CD4-positive, alpha-beta T cell (primary cell): Measurements from ENCODE around the gene TBC1D2. TPM values are rescaled to one million over a fixed set of nuclear protein-coding genes. Genes with fewer than 3 reads are reported as not detected.

ENCODE experiments used
- ATAC-seq: fragments of 200-7000 bp; cut with Tn5 transposase; one replicate; pipeline ENCODE4 v1.10.0; 2022; ENCODE audit warnings: mild to moderate bottlenecking; ENCODE audit not compliant: poor library complexity
- CTCF ChIA-PET: fragments of 350-600 bp; sonication (Branson Sonifier 250); formaldehyde crosslinking; loops from one replicate; lab custom pipeline; 2021; ENCODE audit warnings: antibody characterized with exemption, inconsistent platforms; lab: Charles Lee
- POLR2A ChIA-PET: fragments of 350-600 bp; sonication (Branson Sonifier 250); formaldehyde crosslinking; loops from one replicate; lab custom pipeline; 2021; ENCODE audit warnings: antibody characterized with exemption, inconsistent platforms; lab: Charles Lee
- DNase-seq, 14 experiments: peaks; one replicate each; pipeline ENCODE4 v3.0.0-alpha.2; 2013 to 2020; ENCODE audit warnings: mixed read lengths in 2 of 14
- H3K27ac ChIP-seq, 2 donors: one replicate each; pipeline versions ENCODE4 v1.5.1 to v1.7.0; 2013; ENCODE audit warnings: low read length in 2 of 2, low read depth in 1 of 2, mild to moderate bottlenecking in 1 of 2
- H3K27me3 ChIP-seq, 2 experiments: 1 replicate in 1 of 2; 2 replicates in 1 of 2; pipeline versions ENCODE4 v1.6.1 to v1.7.0; 2013; ENCODE audit warnings: low read length in 2 of 2, control low read depth in 1 of 2, mild to moderate bottlenecking in 1 of 2, moderate library complexity in 1 of 2; ENCODE audit not compliant: insufficient read depth in 2 of 2, control insufficient read depth in 1 of 2
- H3K36me3 ChIP-seq: one replicate; pipeline ENCODE4 v1.6.1; 2013; ENCODE audit warnings: low read length, control low read depth; ENCODE audit not compliant: insufficient read depth
- H3K4me1 ChIP-seq: one replicate; pipeline ENCODE4 v1.6.1; 2013; ENCODE audit warnings: low read length, control low read depth; ENCODE audit not compliant: insufficient read depth
- H3K4me3 ChIP-seq: one replicate; pipeline ENCODE4 v1.5.1; 2013; ENCODE audit warnings: mild to moderate bottlenecking, low read length, moderate library complexity
- H3K9me3 ChIP-seq, 2 experiments: 1 replicate in 1 of 2; 2 replicates in 1 of 2; pipeline versions ENCODE4 v1.6.1 to v1.7.0; 2013; ENCODE audit warnings: low read length in 2 of 2, mild to moderate bottlenecking in 2 of 2, control low read depth in 1 of 2, moderate library complexity in 1 of 2; ENCODE audit not compliant: control insufficient read depth in 1 of 2, insufficient read depth in 1 of 2
- H3K27ac Mint-ChIP-seq: one replicate; pipeline ENCODE4 v1.8.0; 2020; ENCODE audit warnings: mixed read lengths
- H3K27me3 Mint-ChIP-seq: one replicate; pipeline ENCODE4 v1.8.0; 2021; ENCODE audit warnings: mixed read lengths
- H3K36me3 Mint-ChIP-seq: one replicate; pipeline ENCODE4 v1.8.0; 2021; ENCODE audit warnings: low read depth, mixed read lengths
- H3K4me1 Mint-ChIP-seq: one replicate; pipeline ENCODE4 v1.8.0; 2021; ENCODE audit warnings: low read depth, mixed read lengths
- H3K4me3 Mint-ChIP-seq: one replicate; pipeline ENCODE4 v1.8.0; 2020; ENCODE audit warnings: mild to moderate bottlenecking, mixed read lengths
- H3K9me3 Mint-ChIP-seq: one replicate; pipeline ENCODE4 v1.8.0; 2020; ENCODE audit warnings: mixed read lengths
- CTCF ChIP-seq: fragments of 200-600 bp; IDR thresholded peaks from one replicate; pipeline ENCODE4 v1.8.0; 2022; ENCODE audit warnings: antibody characterized with exemption, mild to moderate bottlenecking
- intact Hi-C, 2 experiments: fragments of 100-400 bp; cut with DNase I in 1 of 2; cut with micrococcal nuclease in 1 of 2; formaldehyde crosslinking; loops; one replicate each; pipeline versions ENCODE4 v1.15.1 to v1.9.0; 2023 to 2025; cut with DNase I, micrococcal nuclease
- total RNA-seq, 174 experiments: library from RNA in 2 of 174; stranded (reverse) in 2 of 174; gene quantifications; one replicate each; pipeline ENCODE4 v1.2.3 and lab custom pipeline; 2021 to 2026

Gene TBC1D2
- total RNA-seq, 2 experiments from 2014 or later = 2.9 to 4.0 TPM

- CTCF ChIA-PET = interaction anchor here (3.6 kb wide), 1 partner anchor 11 kb away, joined by 10 read pairs; no protein-coding TSS in a partner anchor
- DNase-seq (no peak), ATAC-seq (no peak)
- Histone ChIP-seq H3K4me1 (peaks cover 53% of the 10 kb centered on the region), H3K27ac (no peak overlapping the region), H3K36me3 (peaks cover 14% of the 10 kb centered on the region), H3K4me3 (no peak overlapping the region), H3K27me3 (no peaks in the 10 kb centered on the region), H3K9me3 (no peaks in the 10 kb centered on the region)
- Mint-ChIP-seq H3K4me1 (peaks cover 52% of the 10 kb centered on the region), H3K36me3 (peaks cover 29% of the 10 kb centered on the region), H3K27me3 (no peaks in the 10 kb centered on the region), H3K4me3 (peak overlapping the region; percentile 99), H3K9me3 (no peaks in the 10 kb centered on the region), H3K27ac (no peak overlapping the region)
- POLR2A ChIA-PET = no interaction called here
- intact Hi-C loops = loop anchor here (5.0 to 10.0 kb wide), 3 partner anchors 149 to 839 kb away; partner anchors contain the start of genes NCBP1 (in 1 of the 2), TDRD7 (in 1 of the 2) and TSTD2 (in 1 of the 2)
- no peak for TF ChIP-seq CTCF
Observed at GRCh38 chr9:98253565-98253964, 1.9 kb downstream of the TBC1D2 start.

- Mint-ChIP-seq H3K36me3 (peaks cover 29% of the 10 kb centered on the region), H3K4me3 (no peak overlapping the region), H3K4me1 (peaks cover 51% of the 10 kb centered on the region), H3K27ac (no peak overlapping the region), H3K9me3 (no peaks in the 10 kb centered on the region), H3K27me3 (no peaks in the 10 kb centered on the region)
- no peak overlapping the region for H3K27ac ChIP-seq
- POLR2A ChIA-PET = no interaction called here
- no peak for TF ChIP-seq CTCF
- H3K27me3 ChIP-seq = no peaks in the 10 kb centered on the region
- peaks cover 14% of the 10 kb centered on the region for H3K36me3 ChIP-seq
- no peak for ATAC-seq
- DNase-seq = no peak
- intact Hi-C loops = loop anchor here (5.0 to 10.0 kb wide), 3 partner anchors 147 to 837 kb away; partner anchors contain the start of genes NCBP1 (in 1 of the 2), TDRD7 (in 1 of the 2) and TSTD2 (in 1 of the 2)
- CTCF ChIA-PET = interaction anchor here (3.6 kb wide), 1 partner anchor 13 kb away, joined by 10 read pairs; no protein-coding TSS in a partner anchor
- H3K4me3 ChIP-seq = no peak overlapping the region
- H3K9me3 ChIP-seq = no peaks in the 10 kb centered on the region
- H3K4me1 ChIP-seq = peaks cover 54% of the 10 kb centered on the region
Observed at GRCh38 chr9:98251551-98251950, 3.9 kb downstream of the TBC1D2 start.

- Histone ChIP-seq H3K36me3 (peaks cover 14% of the 10 kb centered on the region), H3K4me1 (peaks cover 45% of the 10 kb centered on the region), H3K27me3 (no peaks in the 10 kb centered on the region), H3K9me3 (no peaks in the 10 kb centered on the region), H3K4me3 (no peak overlapping the region), H3K27ac (no peak overlapping the region)
- Mint-ChIP-seq H3K36me3 (peaks cover 27% of the 10 kb centered on the region), H3K27ac (no peak overlapping the region), H3K27me3 (no peaks in the 10 kb centered on the region), H3K4me3 (peak overlapping the region; percentile 36), H3K4me1 (peaks cover 49% of the 10 kb centered on the region), H3K9me3 (no peaks in the 10 kb centered on the region)
- intact Hi-C loops = loop anchor here (5.0 to 10.0 kb wide), 3 partner anchors 145 to 835 kb away; partner anchors contain the start of genes NCBP1 (in 1 of the 2), TDRD7 (in 1 of the 2) and TSTD2 (in 1 of the 2)
- no peak for TF ChIP-seq CTCF
- ATAC-seq (no peak), DNase-seq (no peak)
- ChIA-PET POLR2A (interaction anchor here (0.5 kb wide), 1 partner anchor 262 kb away, joined by 3 read pairs; no protein-coding TSS in a partner anchor), CTCF (no interaction called here)
Observed at GRCh38 chr9:98249771-98250170, 5.7 kb downstream of the TBC1D2 start.
